Glomerular endothelial cell (primary cell): Measurements from ENCODE around the gene FAM171A1. TPM values are rescaled to one million over a fixed set of nuclear protein-coding genes. Genes with fewer than 3 reads are reported as not detected.
"Not testable (repeated sequence)": the region's sequence is repeated elsewhere in the genome, so short reads cannot be mapped to it uniquely, and the experiment has no call there.

ENCODE experiments used
- DNase-seq: peaks from one replicate; pipeline ENCODE4 v3.0.0-alpha.2; 2011; ENCODE audit warnings: low read depth, low spot score; ENCODE audit errors: extremely low read depth
- total RNA-seq: library from RNA; depleted of rRNA; stranded (reverse); fragments of >200 nt; gene quantifications from 2 replicates; pipeline ENCODE4 v1.2.3, GENCODE V29; 2015

FAM171A1 gene
- total RNA-seq, 1 donor from 2014 or later: 98.1 TPM

DNA sequence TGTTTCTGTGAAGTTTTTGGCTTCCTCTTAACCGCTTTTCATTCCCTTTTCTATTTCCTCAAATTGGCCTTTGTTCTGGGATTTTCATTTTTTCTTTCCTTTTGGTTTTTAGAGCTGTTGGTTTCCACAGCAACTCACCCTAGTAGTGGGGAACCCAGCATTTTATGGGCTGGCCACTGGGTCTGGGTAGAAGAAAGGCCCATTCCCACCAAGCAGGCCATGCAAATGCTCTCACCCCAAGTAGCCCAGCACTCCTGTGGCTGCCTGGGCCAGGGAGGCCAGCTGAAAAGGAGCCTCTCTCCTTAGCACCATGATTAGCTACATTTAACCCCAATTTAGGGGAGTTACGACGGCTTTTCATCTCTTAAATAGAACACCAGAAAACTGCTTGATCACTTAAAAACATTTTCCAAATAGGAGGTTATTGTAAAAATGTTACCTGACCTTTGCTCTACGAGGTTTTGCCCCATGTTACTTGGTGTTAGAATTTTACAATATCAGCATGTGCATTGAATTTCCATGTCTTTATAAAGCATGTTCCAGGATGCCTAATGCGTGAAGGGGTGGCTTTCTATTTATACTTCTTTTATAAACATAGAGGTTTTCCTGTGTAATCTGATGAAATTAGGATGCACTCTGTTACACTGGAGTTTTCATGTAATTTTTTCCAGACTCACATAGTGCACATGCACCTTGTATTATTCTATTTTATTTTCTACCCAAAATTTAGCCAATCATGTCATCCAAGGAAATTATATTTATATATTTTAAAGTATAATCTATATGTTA is 75.4 kb downstream of the FAM171A1 start:
- DNase-seq: no peak

GRCh38 chr10:15293862-15294842 is 76.9 kb downstream of the FAM171A1 start:
- no peak for DNase-seq

DNA sequence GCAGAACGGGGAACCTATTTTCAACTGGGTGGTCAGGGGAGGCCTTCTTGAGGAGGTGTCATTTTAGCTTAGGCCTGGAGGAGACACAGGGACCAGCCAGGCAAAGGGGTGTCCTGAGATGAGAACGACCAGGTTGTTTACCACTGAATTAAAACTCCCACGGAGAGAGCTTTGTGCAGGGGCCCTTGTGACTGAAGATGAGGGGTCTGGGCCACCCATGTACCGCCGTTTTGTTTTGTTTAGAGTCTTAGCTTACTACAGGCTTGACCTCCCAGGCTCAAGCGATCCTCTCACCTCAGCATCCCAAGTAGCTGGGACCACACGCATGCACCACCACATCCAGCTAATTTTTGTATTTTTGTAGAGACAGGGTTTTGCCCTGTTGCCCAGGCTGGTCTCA is 80.4 kb downstream of the FAM171A1 start:
- no peak for DNase-seq

GRCh38 chr10:15290150-15290549 is 80.9 kb downstream of the FAM171A1 start:
- DNase-seq: no peak

DNA sequence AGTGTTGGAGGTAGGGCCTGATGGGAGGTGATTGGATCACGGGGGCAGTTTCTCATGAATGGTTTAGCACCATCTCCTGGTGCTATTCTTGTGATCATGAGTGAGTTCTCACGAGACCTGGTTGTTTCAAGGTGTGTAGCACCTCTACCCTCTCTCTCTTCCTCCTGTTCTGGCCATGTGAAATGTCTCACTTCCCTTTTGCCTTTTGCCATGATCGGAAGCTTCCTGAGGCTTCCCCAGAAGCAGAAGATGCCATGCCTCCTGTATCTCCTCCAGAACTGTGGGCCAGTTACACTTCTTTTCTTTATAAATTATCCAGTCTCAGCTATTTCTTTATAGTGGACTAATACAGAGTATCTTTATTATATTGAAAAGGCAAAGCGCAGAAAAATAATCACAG is 90.1 kb downstream of the FAM171A1 start:
- DNase-seq: no peak

DNA sequence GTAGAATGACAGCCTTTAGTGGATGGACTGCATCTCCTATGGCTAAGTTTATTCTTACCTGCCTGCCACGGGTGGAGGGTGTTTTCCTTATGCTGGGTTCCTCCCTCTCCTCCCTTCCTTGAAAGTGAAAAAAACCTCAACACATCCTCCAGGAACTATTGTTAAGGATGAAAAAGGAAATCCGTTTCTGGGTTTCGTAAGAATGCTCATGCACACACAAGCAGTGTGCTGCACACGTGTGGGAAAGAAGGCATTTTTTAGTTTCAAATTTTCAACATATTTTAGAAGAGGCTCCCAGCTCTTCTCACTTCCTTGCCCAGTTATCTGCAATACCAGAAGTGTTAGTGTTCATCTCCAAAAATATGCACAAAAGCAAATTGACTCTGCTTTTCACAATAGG is 90.6 kb downstream of the FAM171A1 start:
- no peak for DNase-seq

GRCh38 chr10:15279236-15279635 is 91.9 kb downstream of the FAM171A1 start:
- DNase-seq: no peak

DNA sequence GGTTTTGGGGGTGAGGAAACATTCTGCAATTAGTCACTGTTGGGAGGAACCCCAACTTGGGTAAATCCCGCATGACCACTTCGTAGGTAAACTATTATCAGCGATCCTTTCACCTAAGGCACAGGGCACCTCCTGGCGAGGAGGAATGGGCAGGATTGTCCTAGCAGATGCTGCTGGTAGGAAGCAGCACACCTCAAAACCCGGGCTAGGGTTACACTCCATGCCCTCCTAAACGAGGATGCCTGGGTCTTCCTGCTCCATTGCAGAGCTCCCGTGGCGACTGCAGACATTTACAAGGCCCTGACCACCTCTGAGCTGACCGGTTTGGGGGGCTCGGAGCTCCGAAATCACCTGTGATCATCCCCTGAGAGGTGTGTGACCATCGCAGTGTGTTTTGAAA is 92.3 kb downstream of the FAM171A1 start:
- no peak for DNase-seq

DNA sequence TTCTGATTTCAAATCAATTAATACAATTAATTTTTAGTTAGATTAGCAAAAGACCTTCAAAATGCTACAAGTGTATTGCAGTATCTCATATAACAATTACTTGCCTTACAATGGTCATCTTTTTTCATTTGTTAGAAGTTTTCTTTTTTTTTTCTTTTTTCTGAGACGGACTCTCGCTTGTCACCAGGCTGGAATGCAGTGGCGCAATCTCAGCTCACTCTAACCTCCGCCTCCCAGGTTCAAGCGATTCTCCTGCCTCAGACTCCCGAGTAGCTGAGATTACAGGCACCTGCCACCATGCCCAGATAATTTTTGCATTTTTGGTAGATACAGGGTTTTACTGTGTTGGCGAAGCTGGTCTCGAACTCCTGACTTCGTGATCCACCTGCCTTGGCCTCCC is 95.0 kb downstream of the FAM171A1 start:
- not testable (repeated sequence) for DNase-seq

DNA sequence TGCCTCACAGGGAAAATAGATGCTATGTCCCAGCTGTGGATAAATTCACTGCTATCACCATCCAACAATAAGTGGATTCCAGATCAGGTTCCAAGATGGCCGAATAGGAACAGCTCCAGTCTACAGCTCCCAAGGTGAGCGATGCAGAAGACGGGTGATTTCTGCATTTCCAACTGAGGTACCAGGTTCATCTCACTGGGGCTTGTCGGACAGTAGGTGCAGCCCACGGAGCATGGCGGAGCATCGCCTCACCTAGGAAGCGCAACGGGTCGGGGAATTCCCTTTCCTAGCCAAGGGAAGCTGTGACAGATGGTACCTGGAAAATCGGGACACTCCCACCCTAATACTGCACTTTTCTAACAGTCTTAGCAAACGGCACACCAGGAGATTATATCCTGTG is 101.3 kb downstream of the FAM171A1 start:
- DNase-seq: not testable (repeated sequence)

GRCh38 chr10:15267496-15267895 is 103.6 kb downstream of the FAM171A1 start:
- no peak for DNase-seq

GRCh38 chr10:15266117-15266516 is 105.0 kb downstream of the FAM171A1 start:
- DNase-seq: no peak

GRCh38 chr10:15265558-15265957 is 105.5 kb downstream of the FAM171A1 start:
- DNase-seq: no peak

DNA sequence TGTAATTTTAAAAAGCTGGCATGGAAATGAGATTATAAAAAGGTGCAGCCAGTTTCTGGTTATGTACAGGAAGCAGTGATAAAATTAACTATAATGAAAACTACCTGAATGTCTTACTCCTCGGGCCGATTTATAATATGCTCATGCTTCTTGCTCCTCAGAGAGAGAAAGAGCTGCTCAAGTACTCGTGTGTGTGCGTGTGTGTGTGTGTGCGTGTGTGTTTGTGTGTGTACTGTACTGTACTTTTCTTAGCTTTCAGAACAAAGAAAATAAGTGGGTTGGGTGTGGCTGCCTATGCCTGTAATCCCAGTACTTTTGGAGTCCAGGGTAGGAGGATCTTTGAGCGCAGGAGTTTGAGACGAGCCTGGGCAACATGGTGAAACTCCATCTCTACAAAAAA is 106.0 kb downstream of the FAM171A1 start:
- DNase-seq: no peak

DNA sequence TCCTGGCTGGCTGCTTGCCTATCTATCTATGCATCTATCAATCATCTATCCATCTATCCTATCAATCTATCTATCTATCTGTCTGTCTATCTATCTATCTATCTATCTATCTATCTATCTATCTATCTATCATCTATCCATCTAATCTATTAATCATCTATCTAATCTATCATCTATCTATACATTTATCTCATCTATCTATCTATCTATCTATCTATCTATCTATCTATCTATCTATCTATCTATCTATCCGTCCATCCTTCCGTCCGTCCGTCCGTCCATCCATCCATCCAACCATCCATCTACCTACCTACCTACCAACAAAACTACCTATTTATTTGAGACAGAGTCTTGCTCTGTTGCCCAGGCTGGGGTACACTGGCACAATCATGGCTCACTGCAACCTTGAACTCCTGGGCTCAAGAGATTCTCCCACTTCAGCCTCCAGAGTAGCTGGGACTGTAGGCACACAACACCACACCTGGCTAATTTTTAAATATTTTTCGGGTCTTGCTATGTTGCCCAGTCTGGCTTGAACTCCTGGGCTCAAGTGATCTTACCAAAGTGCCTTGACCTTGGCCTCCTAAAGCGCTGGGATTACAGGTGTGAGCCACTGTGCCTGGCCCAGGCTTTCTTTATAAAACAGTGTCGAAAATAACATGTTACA is 107.3 kb downstream of the FAM171A1 start:
- no peak for DNase-seq

DNA sequence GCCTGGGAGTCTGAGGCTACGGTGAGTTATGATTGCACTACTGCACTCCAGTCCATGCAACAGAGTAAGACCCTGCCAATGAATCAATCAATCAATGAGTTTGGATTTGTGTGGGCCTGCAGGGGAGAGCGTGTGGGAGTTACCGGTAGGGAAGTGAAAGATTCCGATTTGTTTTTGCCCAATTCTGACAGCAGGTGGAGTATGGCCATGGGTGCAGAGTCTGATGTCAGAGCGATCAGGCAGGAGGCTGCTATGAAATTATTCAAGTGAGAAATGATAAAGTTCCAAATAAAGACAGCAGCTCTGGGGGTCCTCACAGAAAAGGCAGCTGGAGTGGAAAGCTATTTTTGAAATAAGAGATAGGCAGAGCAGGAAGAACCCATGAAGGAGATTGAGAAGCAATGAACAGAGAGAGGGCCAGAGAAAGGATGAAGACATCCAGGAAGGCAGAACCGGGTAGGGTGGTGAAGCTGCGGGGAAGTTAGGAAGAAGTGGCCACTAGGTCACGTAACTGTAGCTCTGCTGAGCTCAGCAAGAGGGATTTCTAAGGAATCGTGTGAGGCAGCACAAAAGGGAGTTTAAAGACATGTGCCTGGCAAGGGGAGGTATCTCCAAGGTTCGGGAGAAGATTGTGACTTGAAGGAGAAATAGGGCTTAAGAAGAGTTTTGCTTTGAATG is 108.9 kb downstream of the FAM171A1 start:
- DNase-seq: no peak

GRCh38 chr10:15259136-15259535 is 112.0 kb downstream of the FAM171A1 start:
- no peak for DNase-seq

GRCh38 chr10:15258255-15258654 is 112.8 kb downstream of the FAM171A1 start:
- DNase-seq: no peak

GRCh38 chr10:15255961-15256360 is 115.1 kb downstream of the FAM171A1 start:
- DNase-seq: no peak

- DNase-seq: no peak
Observed at GRCh38 chr10:15254808-15255648, 116.1 kb downstream of the FAM171A1 start.
